Mucosa of rectum (tissue), 2 donors: ENCODE measurements around the gene FYB1.

Experiments used
- H3K27ac ChIP-seq, 2 donors: one replicate each; pipeline ENCODE4 v1.7.0; 2013; ENCODE audit warnings: inconsistent platforms in 2 of 2, low read depth in 2 of 2, low read length in 2 of 2
- H3K27me3 ChIP-seq, 2 donors: one replicate each; pipeline ENCODE4 v1.7.0; 2013; ENCODE audit warnings: low read length in 2 of 2; ENCODE audit not compliant: control insufficient read depth in 2 of 2, insufficient read depth in 2 of 2
- H3K36me3 ChIP-seq, 2 donors: one replicate each; pipeline ENCODE4 v1.7.0; 2013; ENCODE audit warnings: low read length in 2 of 2; ENCODE audit not compliant: control insufficient read depth in 2 of 2, insufficient read depth in 2 of 2
- H3K4me1 ChIP-seq, 2 donors: one replicate each; pipeline ENCODE4 v1.7.0; 2013; ENCODE audit warnings: low read length in 2 of 2, mild to moderate bottlenecking in 1 of 2; ENCODE audit not compliant: control insufficient read depth in 2 of 2, insufficient read depth in 2 of 2
- H3K4me3 ChIP-seq, 2 donors: one replicate each; pipeline ENCODE4 v1.7.0; 2013; ENCODE audit warnings: low read length in 2 of 2
- H3K9ac ChIP-seq, 2 donors: one replicate each; pipeline ENCODE4 v1.7.0; 2013; ENCODE audit warnings: low read length in 2 of 2, low read depth in 1 of 2, mild to moderate bottlenecking in 1 of 2
- H3K9me3 ChIP-seq, 2 donors: one replicate each; pipeline ENCODE4 v1.7.0; 2013; ENCODE audit warnings: low read length in 2 of 2; ENCODE audit not compliant: control insufficient read depth in 2 of 2
- donor health status: healthy.
- donor health status: Normal muscosa, but diverticular disease.

FYB1 gene

GRCh38 chr5:39100301-39100850 is 119.0 kb downstream of the FYB1 start:
- no peak overlapping the region for H3K27ac ChIP-seq
- no peaks in the 10 kb centered on the region for H3K4me1 ChIP-seq
- H3K27me3 ChIP-seq = no peaks in the 10 kb centered on the region
- H3K36me3 ChIP-seq = no peaks in the 10 kb centered on the region
- H3K4me3 ChIP-seq = no peak overlapping the region
- no peak overlapping the region for H3K9ac ChIP-seq
- H3K9me3 ChIP-seq = no peaks in the 10 kb centered on the region

- no peaks in the 10 kb centered on the region for H3K4me1 ChIP-seq
- H3K4me3 ChIP-seq = no peak overlapping the region
- H3K36me3 ChIP-seq = no peaks in the 10 kb centered on the region
- no peaks in the 10 kb centered on the region for H3K9me3 ChIP-seq
- H3K27ac ChIP-seq = no peak overlapping the region
- no peaks in the 10 kb centered on the region for H3K27me3 ChIP-seq
- H3K9ac ChIP-seq = no peak overlapping the region
These were observed 119.5 kb downstream of the FYB1 start for GRCh38 chr5:39099831-39100230.

- H3K9me3 ChIP-seq = no peaks in the 10 kb centered on the region
- no peak overlapping the region for H3K9ac ChIP-seq
- H3K4me1 ChIP-seq = no peaks in the 10 kb centered on the region
- H3K27ac ChIP-seq = no peak overlapping the region
- H3K4me3 ChIP-seq = no peak overlapping the region
- H3K27me3 ChIP-seq = no peaks in the 10 kb centered on the region
- H3K36me3 ChIP-seq = no peaks in the 10 kb centered on the region
These were observed 126.0 kb downstream of the FYB1 start for GRCh38 chr5:39093352-39093751.

GRCh38 chr5:39092581-39093351 is 126.6 kb downstream of the FYB1 start:
- Histone ChIP-seq H3K36me3 (no peaks in the 10 kb centered on the region), H3K27ac (no peak overlapping the region), H3K27me3 (no peaks in the 10 kb centered on the region)

GRCh38 chr5:39091940-39092580 is 127.3 kb downstream of the FYB1 start:
- H3K9ac ChIP-seq = no peak overlapping the region
- H3K9me3 ChIP-seq = no peaks in the 10 kb centered on the region
- H3K27me3 ChIP-seq = no peaks in the 10 kb centered on the region
- H3K36me3 ChIP-seq = no peaks in the 10 kb centered on the region
- no peaks in the 10 kb centered on the region for H3K4me1 ChIP-seq
- H3K4me3 ChIP-seq = no peak overlapping the region
- no peak overlapping the region for H3K27ac ChIP-seq

More at GRCh38 chr5:39092581-39093351, 126.6 kb downstream of the FYB1 start:
- Histone ChIP-seq H3K9ac (no peak overlapping the region), H3K4me1 (no peaks in the 10 kb centered on the region), H3K4me3 (no peak overlapping the region), H3K9me3 (no peaks in the 10 kb centered on the region)

- Histone ChIP-seq H3K36me3 (no peaks in the 10 kb centered on the region), H3K27me3 (no peaks in the 10 kb centered on the region), H3K4me1 (no peaks in the 10 kb centered on the region), H3K27ac (no peak overlapping the region), H3K9ac (no peak overlapping the region), H3K4me3 (no peak overlapping the region), H3K9me3 (no peaks in the 10 kb centered on the region)
These were observed 135.4 kb downstream of the FYB1 start for GRCh38 chr5:39083968-39084367.

GRCh38 chr5:39082995-39083394 is 136.4 kb downstream of the FYB1 start:
- no peaks in the 10 kb centered on the region for H3K27me3 ChIP-seq
- H3K9ac ChIP-seq = no peak overlapping the region
- no peak overlapping the region for H3K27ac ChIP-seq
- H3K9me3 ChIP-seq = no peaks in the 10 kb centered on the region
- no peaks in the 10 kb centered on the region for H3K36me3 ChIP-seq
- H3K4me3 ChIP-seq = no peak overlapping the region
- no peaks in the 10 kb centered on the region for H3K4me1 ChIP-seq

- Histone ChIP-seq H3K4me1 (no peaks in the 10 kb centered on the region), H3K9me3 (no peaks in the 10 kb centered on the region), H3K27ac (no peak overlapping the region), H3K27me3 (no peaks in the 10 kb centered on the region), H3K9ac (no peak overlapping the region), H3K4me3 (no peak overlapping the region), H3K36me3 (no peaks in the 10 kb centered on the region)
These were observed 138.7 kb downstream of the FYB1 start for GRCh38 chr5:39080597-39081204.

GRCh38 chr5:39080168-39080567 is 139.2 kb downstream of the FYB1 start:
- Histone ChIP-seq H3K9me3 (no peaks in the 10 kb centered on the region), H3K36me3 (no peaks in the 10 kb centered on the region), H3K4me3 (no peak overlapping the region), H3K4me1 (peaks cover 0 to 2% of the 10 kb centered on the region in 2 donors), H3K9ac (no peak overlapping the region), H3K27me3 (no peaks in the 10 kb centered on the region), H3K27ac (no peak overlapping the region)

- Histone ChIP-seq H3K27ac (no peak overlapping the region), H3K36me3 (no peaks in the 10 kb centered on the region), H3K9ac (no peak overlapping the region), H3K9me3 (no peaks in the 10 kb centered on the region), H3K4me1 (peaks cover 0 to 4% of the 10 kb centered on the region in 2 donors), H3K4me3 (no peak overlapping the region), H3K27me3 (no peaks in the 10 kb centered on the region)
These were observed 140.2 kb downstream of the FYB1 start for GRCh38 chr5:39079147-39079546.
